Hepatocyte (in vitro differentiated cells): Measurements from ENCODE around the gene SLC5A10.
"Not testable (repeated sequence)": the region's sequence is repeated elsewhere in the genome, so short reads cannot be mapped to it uniquely, and the experiment has no call there.

Source experiments
- CTCF ChIP-seq: fragments of 200-600 bp; sonication (generic); IDR thresholded peaks from 2 replicates; pipeline ENCODE4 v1.5.1; 2016; ENCODE audit warnings: antibody characterized with exemption, mild to moderate bottlenecking; ENCODE audit not compliant: poor library complexity
- EZH2 ChIP-seq: fragments of 200-600 bp; sonication (generic); IDR thresholded peaks from 2 replicates; pipeline ENCODE4 v1.6.1; 2016; ENCODE audit warnings: antibody characterized with exemption, mild to moderate bottlenecking, borderline replicate concordance

- not testable (repeated sequence) for TF ChIP-seq CTCF, EZH2
Observed at GRCh38 chr17:19062718-19063325, 110.9 kb downstream of the SLC5A10 start.
